B cell (primary cell): Measurements from ENCODE around the gene PTPRG. TPM values are rescaled to one million over a fixed set of nuclear protein-coding genes. Genes with fewer than 3 reads are reported as not detected.

Experiments
- ATAC-seq: fragments of 200-7000 bp; cut with Tn5 transposase; one replicate; pipeline ENCODE4 v1.10.0; 2021; ENCODE audit warnings: low read depth, mild to moderate bottlenecking, moderate number of reproducible peaks, moderate library complexity
- CTCF ChIA-PET: fragments of 350-600 bp; sonication (Branson Sonifier 250); formaldehyde crosslinking; loops from one replicate; lab custom pipeline; 2021; ENCODE audit warnings: antibody characterized with exemption, inconsistent platforms; lab: Charles Lee
- POLR2A ChIA-PET: fragments of 350-600 bp; sonication (Branson Sonifier 250); formaldehyde crosslinking; loops from one replicate; lab custom pipeline; 2021; ENCODE audit warnings: antibody characterized with exemption; lab: Charles Lee
- DNase-seq: peaks from one replicate; pipeline ENCODE4 v3.0.0; 2013
- H2AFZ ChIP-seq: 2 replicates; pipeline ENCODE4 v1.6.1; 2012; ENCODE audit warnings: mild to moderate bottlenecking, low read depth, low read length; ENCODE audit not compliant: insufficient read depth, poor library complexity, severe bottlenecking
- H3K27ac ChIP-seq, 2 donors: 1 replicate in 1 of 2; 2 replicates in 1 of 2; pipeline ENCODE4 v1.5.1; 2012 to 2013; ENCODE audit warnings: low read length in 2 of 2, mild to moderate bottlenecking in 2 of 2, moderate library complexity in 1 of 2
- H3K27me3 ChIP-seq, 4 experiments: fragments of 200-600 bp in 1 of 4; sonication (generic) in 1 of 4; replicated peaks in 1 of 4; 1 replicate in 2 of 4; 2 replicates in 2 of 4; pipeline versions ENCODE4 v1.6.1 to v1.7.0; 2013 to 2016; ENCODE audit warnings: low read length in 3 of 4, mild to moderate bottlenecking in 2 of 4, mixed read lengths in 1 of 4, moderate library complexity in 1 of 4; ENCODE audit not compliant: insufficient read depth in 4 of 4, control insufficient read depth in 3 of 4; ENCODE audit errors: control extremely low read depth in 1 of 4
- H3K36me3 ChIP-seq, 2 experiments: replicated peaks in 1 of 2; 1 replicate in 1 of 2; 2 replicates in 1 of 2; pipeline versions ENCODE4 v1.6.1 to v1.7.1; 2013; ENCODE audit warnings: low read length in 1 of 2; ENCODE audit not compliant: insufficient read depth in 2 of 2, control insufficient read depth in 1 of 2; ENCODE audit errors: control extremely low read depth in 1 of 2, extremely low read depth in 1 of 2
- H3K4me1 ChIP-seq, 2 donors: fragments of 200-600 bp in 1 of 2; sonication (generic) in 1 of 2; 1 replicate in 1 of 2; 2 replicates in 1 of 2; pipeline versions ENCODE4 v1.5.1 to v1.6.1; 2013 to 2017; ENCODE audit warnings: low read length in 2 of 2; ENCODE audit not compliant: control insufficient read depth in 2 of 2, insufficient read depth in 2 of 2
- H3K4me2 ChIP-seq: replicated peaks from 2 replicates; pipeline ENCODE3; 2012; ENCODE audit warnings: mild to moderate bottlenecking, low read depth, low read length; ENCODE audit not compliant: poor library complexity, severe bottlenecking
- H3K4me3 ChIP-seq, 5 experiments: fragments of 200-600 bp in 1 of 5; sonication (generic) in 1 of 5; 1 replicate in 3 of 5; 2 replicates in 2 of 5; pipeline versions ENCODE4 v1.5.1 to v1.7.0; 2011 to 2016; ENCODE audit warnings: low read length in 4 of 5, mild to moderate bottlenecking in 4 of 5, low read depth in 2 of 5, control low read depth in 1 of 5, moderate library complexity in 1 of 5; ENCODE audit not compliant: insufficient read depth in 1 of 5; ENCODE audit errors: control extremely low read depth in 1 of 5, extremely low read depth in 1 of 5
- H3K79me2 ChIP-seq: fragments of 200-600 bp; sonication (generic); one replicate; pipeline ENCODE4 v1.6.0; 2016; ENCODE audit warnings: low read length; ENCODE audit not compliant: control insufficient read depth, insufficient read depth
- H3K9ac ChIP-seq: fragments of 200-600 bp; sonication (generic); 2 replicates; pipeline ENCODE4 v1.6.1; 2017; ENCODE audit warnings: mild to moderate bottlenecking, low read length, moderate library complexity
- H3K9me3 ChIP-seq, 3 donors: one replicate each; pipeline versions ENCODE4 v1.6.1 to v1.7.1; 2013; ENCODE audit warnings: low read length in 2 of 3; ENCODE audit not compliant: control insufficient read depth in 2 of 3, insufficient read depth in 1 of 3; ENCODE audit errors: control extremely low read depth in 1 of 3
- H4K20me1 ChIP-seq: 2 replicates; pipeline ENCODE4 v1.6.0; 2012; ENCODE audit warnings: mild to moderate bottlenecking, low read length; ENCODE audit not compliant: insufficient read depth, control insufficient read depth, poor library complexity, severe bottlenecking
- H3K27ac Mint-ChIP-seq: one replicate; pipeline ENCODE4 v1.8.0; 2021; ENCODE audit warnings: mixed read lengths
- H3K27me3 Mint-ChIP-seq: one replicate; pipeline ENCODE4 v1.8.0; 2021; ENCODE audit warnings: mixed read lengths
- H3K4me1 Mint-ChIP-seq: one replicate; pipeline ENCODE4 v1.8.0; 2021; ENCODE audit warnings: mixed read lengths
- H3K4me3 Mint-ChIP-seq: one replicate; pipeline ENCODE4 v1.8.0; 2021; ENCODE audit warnings: mixed read lengths
- H3K9me3 Mint-ChIP-seq: one replicate; pipeline ENCODE4 v1.8.0; 2022; ENCODE audit warnings: mixed read lengths; ENCODE audit not compliant: insufficient read depth
- EZH2 ChIP-seq: IDR thresholded peaks from 2 replicates; pipeline ENCODE4 v1.6.1; 2012; ENCODE audit warnings: borderline replicate concordance, low read depth, mild to moderate bottlenecking, moderate library complexity, low read length; ENCODE audit not compliant: insufficient read depth, poor library complexity, severe bottlenecking
- WGBS: methylation state at CpG from one replicate; pipeline ENCODE4 v1.1.5; 2013; ENCODE audit warnings: missing lambda C conversion rate; ENCODE audit not compliant: insufficient coverage; 5-methylcytosine and 5-hydroxymethylcytosine counted together
- intact Hi-C: fragments of 100-400 bp; cut with micrococcal nuclease; formaldehyde crosslinking; loops from one replicate; pipeline ENCODE4 v1.10.0; 2022
- polyA plus RNA-seq: library from polyadenylated mRNA; depleted of rRNA; stranded (reverse); fragments of >200 nt; gene quantifications from 2 replicates; pipeline ENCODE4 v1.2.3, GENCODE V29; 2012
- total RNA-seq, 2 donors: library from RNA; stranded (reverse); fragments of 120-200 nt in 1 of 2; gene quantifications; 1 replicate in 1 of 2; 2 replicates in 1 of 2; pipeline versions ENCODE4 v1.2.3 to v1.2.4, GENCODE V29; 2013 to 2022
- TF ChIP-seq, protein P1 (sequence below): fragments of 200-600 bp; IDR thresholded peaks from one replicate; pipeline ENCODE4 v1.8.0; 2022; ENCODE audit warnings: antibody characterized with exemption, mild to moderate bottlenecking

The PTPRG gene
- total and polyA plus RNA-seq, 2 donors (not counting 1 experiment from before 2014, with no cell fraction given), result 0.12 to 1.3 TPM

DNA sequence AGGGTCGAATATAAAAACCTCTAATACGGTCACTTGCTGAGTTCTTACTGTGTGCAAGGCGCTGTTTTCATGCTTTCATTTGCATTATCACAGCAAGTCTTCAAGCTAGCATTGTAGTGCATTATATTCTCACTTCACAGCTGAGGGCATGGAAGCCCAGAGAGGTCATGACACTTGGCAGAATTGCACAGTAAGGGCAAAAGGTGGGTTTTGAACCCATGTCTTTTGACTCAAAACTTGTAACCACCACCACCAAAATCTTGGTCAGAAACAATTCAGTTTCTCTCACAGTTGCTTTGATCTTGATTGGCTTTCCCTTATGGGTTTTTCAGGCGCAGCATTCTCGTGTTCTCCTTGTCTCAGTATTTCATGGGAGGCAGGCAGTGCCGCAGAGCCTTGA lies 371.1 kb downstream of the PTPRG start:
- Histone ChIP-seq H3K9me3 (peaks cover 0 to 4% (median 0%) of the 10 kb centered on the region in 3 donors), H3K9ac (no peak overlapping the region), H3K4me1 (no peaks in the 10 kb centered on the region), H3K27ac (no peak overlapping the region), H3K79me2 (no peaks in the 10 kb centered on the region), H3K4me2 (no peak overlapping the region), H4K20me1 (no peaks in the 10 kb centered on the region), H2AFZ (no peak overlapping the region), H3K27me3 (no peaks in the 10 kb centered on the region), H3K4me3 (no peak overlapping the region), H3K36me3 (no peaks in the 10 kb centered on the region)
- no peak for ATAC-seq
- peaks cover 4% of the 10 kb centered on the region for H3K27me3 Mint-ChIP-seq
- ChIA-PET POLR2A (no interaction called here), CTCF (interaction anchor here (2.6 kb wide), 1 partner anchor 11 kb away, joined by 6 read pairs; no protein-coding TSS in a partner anchor)
- H3K9me3 Mint-ChIP-seq, result peaks cover 4% of the 10 kb centered on the region
- TF ChIP-seq EZH2, result no peak
- TF ChIP-seq, protein P1, sequence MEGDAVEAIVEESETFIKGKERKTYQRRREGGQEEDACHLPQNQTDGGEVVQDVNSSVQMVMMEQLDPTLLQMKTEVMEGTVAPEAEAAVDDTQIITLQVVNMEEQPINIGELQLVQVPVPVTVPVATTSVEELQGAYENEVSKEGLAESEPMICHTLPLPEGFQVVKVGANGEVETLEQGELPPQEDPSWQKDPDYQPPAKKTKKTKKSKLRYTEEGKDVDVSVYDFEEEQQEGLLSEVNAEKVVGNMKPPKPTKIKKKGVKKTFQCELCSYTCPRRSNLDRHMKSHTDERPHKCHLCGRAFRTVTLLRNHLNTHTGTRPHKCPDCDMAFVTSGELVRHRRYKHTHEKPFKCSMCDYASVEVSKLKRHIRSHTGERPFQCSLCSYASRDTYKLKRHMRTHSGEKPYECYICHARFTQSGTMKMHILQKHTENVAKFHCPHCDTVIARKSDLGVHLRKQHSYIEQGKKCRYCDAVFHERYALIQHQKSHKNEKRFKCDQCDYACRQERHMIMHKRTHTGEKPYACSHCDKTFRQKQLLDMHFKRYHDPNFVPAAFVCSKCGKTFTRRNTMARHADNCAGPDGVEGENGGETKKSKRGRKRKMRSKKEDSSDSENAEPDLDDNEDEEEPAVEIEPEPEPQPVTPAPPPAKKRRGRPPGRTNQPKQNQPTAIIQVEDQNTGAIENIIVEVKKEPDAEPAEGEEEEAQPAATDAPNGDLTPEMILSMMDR, result no peak
- H3K4me3 Mint-ChIP-seq, result no peak overlapping the region
- no peak for DNase-seq
- WGBS, result 95% methylated on average over 4 of the region's 6 CpGs
- H3K27ac Mint-ChIP-seq, result no peak overlapping the region
- no peaks in the 10 kb centered on the region for H3K4me1 Mint-ChIP-seq
- intact Hi-C loops, result no loop called here

GRCh38 chr3:61933798-61934504 lies 372.6 kb downstream of the PTPRG start:
- Mint-ChIP-seq H3K9me3 (peaks cover 4% of the 10 kb centered on the region), H3K4me3 (no peak overlapping the region), H3K4me1 (no peaks in the 10 kb centered on the region), H3K27ac (no peak overlapping the region), H3K27me3 (peaks cover 4% of the 10 kb centered on the region)
- Histone ChIP-seq H3K4me3 (no peak overlapping the region), H3K9ac (no peak overlapping the region), H4K20me1 (no peaks in the 10 kb centered on the region), H3K9me3 (peaks cover 0 to 4% (median 0%) of the 10 kb centered on the region in 3 donors), H3K27me3 (no peaks in the 10 kb centered on the region), H3K79me2 (no peaks in the 10 kb centered on the region), H3K4me1 (no peaks in the 10 kb centered on the region), H2AFZ (no peak overlapping the region), H3K36me3 (no peaks in the 10 kb centered on the region), H3K4me2 (no peak overlapping the region), H3K27ac (no peak overlapping the region)
- intact Hi-C loops, result no loop called here
- TF ChIP-seq EZH2, result no peak
- TF ChIP-seq, protein P1, result no peak
- CTCF ChIA-PET, result no interaction called here
- DNase-seq (no peak), ATAC-seq (no peak)
- POLR2A ChIA-PET, result no interaction called here
- WGBS, result 93% methylated on average over 2 of the region's 5 CpGs
